Femur (tissue), 1 donor: ENCODE data around the gene GPR32.
"Not testable (repeated sequence)": the region's sequence is repeated elsewhere in the genome, so short reads cannot be mapped to it uniquely, and the experiment has no call there.

ENCODE experiments used
- DNase-seq: peaks from one replicate; pipeline ENCODE4 v3.0.0-alpha.2; 2017

Gene GPR32

DNA sequence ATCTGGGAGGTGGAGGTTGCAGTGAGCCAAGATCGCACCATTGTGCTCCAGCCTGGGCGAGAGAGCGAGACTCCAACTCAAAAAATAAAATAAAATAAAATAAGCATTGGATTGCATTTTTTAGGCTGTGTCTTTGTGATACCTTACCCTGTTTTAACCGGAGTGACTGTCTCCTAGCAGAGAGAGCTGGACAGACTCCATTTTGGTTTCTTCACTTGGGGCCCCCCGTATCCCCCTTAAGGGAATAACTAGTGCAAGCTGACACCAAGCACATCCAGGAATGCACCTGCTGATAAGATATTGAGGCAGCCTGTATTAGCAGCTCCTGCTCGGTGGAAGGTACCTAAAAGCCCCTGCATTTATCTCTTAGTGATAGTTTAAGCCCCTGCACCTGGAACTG, 20.8 kb upstream of the GPR32 start:
- no peak for DNase-seq

DNA sequence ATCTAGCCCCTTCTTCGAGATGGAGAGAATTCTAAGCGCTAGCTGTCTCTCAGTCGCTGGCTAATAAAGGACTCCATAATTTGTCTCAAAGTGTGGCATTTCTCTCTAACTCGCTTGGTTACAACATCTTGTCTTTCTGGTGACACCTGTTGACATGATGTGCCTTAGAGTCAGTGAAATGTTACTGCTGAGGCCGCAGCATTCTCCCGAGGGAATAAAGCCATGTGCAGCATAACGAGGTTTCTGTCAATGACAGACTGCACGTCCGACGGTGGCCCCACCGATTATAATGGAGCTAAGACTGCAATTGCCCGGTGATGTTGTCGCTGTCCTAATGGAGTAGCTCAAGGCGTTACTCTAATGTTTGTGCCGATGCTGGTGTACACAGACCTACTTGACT, 20.3 kb upstream of the GPR32 start:
- DNase-seq = no peak

DNA sequence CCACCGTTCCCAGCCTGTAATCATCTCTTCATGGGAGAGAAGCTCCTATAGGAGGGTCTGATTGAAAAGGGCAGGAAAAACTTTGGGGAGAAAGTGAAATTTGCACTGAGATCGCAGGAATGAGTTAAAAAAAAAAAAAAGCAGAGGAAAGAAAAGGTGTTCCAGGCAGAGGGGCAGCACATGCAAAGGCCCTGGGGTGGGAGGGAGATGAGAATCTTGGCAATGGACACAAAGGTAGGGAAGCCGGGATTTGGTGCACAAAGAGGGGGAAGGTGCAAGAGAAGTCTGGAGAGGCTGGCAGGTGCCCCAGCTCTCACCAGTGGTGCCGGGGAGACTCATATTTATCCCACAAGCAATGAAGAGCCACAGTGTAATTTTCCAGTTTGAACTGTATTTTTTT, 16.4 kb upstream of the GPR32 start:
- no peak for DNase-seq

DNA sequence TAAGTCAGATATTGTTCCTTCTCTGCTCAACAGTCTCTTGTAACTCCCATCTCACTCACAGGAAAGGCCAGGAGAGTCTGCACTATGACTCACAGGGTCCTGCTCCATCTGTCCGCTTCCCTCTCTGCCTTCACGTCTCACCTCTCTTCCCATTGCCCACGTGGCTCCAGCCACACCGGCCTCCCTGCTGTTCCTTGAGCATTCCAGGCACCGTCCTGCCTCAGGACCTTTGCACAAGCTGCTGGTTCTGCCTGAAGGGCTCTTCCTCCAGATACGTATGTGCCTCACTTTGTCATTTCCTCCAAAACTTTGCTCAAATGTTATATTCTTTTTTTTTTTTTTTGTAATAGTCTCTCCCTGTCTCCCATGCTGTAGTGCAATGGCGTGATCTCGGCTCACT, 14.0 kb upstream of the GPR32 start:
- DNase-seq = not testable (repeated sequence)

DNA sequence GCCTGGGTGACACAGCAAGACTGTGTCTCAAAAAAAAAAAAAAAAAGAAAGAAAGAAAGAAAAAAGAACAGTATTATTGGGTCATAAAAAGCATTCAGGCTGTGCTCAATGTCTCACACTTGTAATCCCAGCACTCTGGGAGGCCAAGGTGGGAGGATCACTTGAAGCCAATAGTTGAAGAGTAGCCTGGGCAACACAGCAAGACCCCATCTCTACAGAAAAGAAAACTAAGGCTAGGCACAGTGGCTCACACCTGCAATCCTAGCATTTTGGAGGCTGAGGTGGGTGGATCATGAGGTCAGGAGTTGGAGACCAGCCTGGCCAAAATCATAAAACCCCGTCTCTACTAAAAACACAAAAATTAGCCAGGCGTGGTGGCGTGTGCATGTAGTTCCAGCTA, 12.6 kb upstream of the GPR32 start:
- DNase-seq = not testable (repeated sequence)

DNA sequence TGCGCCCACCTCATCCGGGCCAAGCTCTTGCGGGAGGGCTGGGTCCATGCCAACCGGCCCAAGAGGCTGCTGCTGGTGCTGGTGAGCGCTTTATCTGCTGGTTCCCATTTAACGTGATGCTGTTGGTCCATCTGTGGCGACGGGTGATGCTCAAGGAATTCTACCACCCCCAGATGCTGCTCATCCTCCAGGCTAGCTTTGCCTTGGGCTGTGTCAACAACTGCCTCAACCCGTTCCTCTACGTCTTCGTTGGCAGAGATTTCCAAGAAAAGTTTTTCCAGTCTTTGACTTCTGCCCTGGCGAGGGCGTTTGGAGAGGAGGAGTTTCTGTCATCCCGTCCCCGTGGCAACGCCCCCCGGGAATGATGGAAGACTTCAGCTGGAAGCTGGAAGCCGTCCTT, 11.2 kb upstream of the GPR32 start:
- not testable (repeated sequence) for DNase-seq

DNA sequence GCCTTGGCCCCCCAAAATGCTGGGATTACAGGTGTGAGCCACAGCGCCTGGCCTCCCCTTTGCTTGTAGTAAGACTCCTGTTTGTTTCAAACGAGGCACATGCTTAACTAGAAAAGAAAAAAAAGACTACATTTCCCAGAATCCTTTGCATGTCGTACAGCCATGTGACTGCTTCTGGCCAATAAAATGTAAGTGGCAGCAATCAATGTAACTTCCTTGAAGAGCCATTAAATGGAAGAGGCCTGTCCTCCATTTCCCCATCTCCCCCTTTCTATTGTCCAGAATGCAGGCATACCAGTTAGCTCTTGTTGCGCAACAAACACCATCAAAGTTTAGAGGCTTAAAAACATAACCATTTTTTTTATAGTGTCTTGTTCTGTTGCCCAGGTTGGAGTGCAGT, 10.4 kb upstream of the GPR32 start:
- DNase-seq = no peak

DNA sequence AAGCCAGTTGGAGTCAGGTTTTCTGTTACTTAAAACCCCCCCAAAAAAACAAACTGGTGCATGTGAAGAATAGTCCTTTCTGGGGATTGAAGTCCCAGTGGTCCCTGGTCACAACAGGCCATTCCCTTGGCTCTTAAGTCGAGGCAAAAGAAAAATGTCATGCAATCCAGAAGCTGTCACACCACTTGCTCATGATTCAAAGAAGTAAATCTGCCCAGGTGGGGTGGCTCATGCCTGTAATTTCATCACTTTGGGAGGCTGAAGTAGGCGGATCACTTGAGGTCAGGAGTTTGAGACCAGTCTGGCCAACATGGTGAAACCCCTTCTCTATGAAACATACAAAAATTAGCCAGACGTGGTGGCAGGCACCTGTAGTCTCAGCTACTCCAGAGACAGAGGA, 8.8 kb upstream of the GPR32 start:
- DNase-seq = not testable (repeated sequence)

DNA sequence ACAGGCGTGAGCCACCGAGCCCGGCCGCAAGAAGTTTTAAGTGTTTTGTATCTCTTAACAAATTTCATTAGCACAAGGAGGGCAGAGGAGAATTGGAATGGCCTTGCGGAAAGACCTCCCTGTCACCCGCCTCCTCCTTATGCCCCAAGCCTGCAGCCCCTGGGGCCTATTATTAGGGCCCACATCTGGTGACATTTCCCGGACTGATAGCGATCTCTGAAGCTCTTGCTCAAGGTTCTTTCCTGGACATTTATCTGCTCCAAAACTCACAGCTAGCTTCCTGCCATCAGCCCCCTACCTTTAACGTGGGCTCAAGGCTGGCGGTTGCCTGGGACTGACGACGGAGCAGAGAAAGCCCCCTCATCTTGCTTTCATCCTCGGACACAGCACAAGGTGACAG, 6.7 kb upstream of the GPR32 start:
- DNase-seq = not testable (repeated sequence)

DNA sequence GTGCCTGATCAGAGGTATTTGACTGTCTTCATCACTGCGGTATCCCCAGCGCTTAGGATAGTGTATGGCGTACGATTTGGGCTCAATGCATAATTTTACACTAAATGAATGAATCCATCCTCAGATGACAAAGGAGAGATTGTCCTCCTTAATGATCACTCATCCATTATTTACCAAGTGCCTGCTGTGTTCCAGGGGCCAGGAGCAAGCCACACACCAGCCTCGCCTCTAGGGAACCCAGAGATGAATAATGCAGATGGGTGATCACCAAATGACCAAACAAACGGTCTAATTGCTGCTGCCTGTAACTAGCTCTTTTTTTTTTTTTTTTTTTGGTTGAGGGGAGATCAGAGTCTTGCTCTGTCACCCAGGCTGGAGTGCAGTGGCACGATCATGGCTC, 5.9 kb upstream of the GPR32 start:
- no peak for DNase-seq

DNA sequence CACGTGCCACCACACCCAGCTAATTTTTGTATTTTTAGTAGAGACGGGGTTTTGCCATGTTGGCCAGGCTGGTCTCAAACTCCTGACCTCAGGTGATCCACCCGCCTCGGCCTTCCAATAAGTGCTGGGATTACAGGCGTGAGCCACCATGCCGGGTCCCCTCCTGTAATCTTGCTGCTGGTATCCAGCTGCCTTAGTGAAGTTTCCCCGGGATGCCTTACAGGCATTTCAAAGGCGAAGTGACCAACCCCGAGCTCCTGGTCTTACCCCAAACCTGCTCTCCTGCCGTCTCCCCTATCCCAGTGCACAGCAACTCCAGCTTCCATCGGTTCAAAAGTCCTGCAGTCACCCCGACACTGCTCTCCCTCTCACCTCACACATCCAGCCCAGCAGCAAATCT, 3.5 kb upstream of the GPR32 start:
- not testable (repeated sequence) for DNase-seq

DNA sequence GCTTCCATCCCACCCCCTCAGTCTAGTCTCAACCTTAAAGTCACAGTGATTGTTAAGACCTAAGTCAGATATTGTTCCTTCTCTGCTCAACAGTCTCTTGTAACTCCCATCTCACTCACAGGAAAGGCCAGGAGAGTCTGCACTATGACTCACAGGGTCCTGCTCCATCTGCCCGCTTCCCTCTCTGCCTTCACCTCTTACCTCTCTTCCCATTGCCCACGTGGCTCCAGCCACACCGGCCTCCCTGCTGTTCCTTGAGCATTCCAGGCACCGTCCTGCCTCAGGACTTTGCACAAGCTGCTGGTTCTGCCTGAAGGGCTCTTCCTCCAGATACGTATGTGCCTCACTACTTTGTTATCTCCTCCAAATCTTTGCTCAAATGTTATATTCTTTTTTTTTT, 3.0 kb upstream of the GPR32 start:
- not testable (repeated sequence) for DNase-seq

DNA sequence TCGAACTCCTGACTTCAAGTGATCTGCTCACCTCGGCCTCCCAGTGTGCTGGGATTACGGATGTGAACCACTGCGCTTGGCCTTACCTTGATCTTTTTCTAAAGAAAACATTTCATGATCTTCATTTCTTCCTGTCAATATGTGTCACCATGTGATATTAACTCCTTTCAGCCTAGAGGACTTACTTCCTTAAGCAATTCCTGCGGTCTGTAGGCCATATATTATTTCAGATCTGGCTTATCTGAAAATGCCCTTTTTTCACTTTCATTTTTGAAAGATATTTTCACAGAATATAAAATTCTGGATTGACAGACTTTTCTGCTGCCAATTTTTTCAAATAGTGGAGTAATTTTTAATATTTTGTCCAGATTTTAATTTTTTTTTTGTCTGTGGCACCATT, 2.0 kb upstream of the GPR32 start:
- no peak for DNase-seq

DNA sequence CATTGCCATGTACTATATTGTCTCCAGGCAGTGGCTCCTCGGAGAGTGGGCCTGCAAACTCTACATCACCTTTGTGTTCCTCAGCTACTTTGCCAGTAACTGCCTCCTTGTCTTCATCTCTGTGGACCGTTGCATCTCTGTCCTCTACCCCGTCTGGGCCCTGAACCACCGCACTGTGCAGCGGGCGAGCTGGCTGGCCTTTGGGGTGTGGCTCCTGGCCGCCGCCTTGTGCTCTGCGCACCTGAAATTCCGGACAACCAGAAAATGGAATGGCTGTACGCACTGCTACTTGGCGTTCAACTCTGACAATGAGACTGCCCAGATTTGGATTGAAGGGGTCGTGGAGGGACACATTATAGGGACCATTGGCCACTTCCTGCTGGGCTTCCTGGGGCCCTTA, 624 bp downstream of the GPR32 start:
- DNase-seq = no peak

DNA sequence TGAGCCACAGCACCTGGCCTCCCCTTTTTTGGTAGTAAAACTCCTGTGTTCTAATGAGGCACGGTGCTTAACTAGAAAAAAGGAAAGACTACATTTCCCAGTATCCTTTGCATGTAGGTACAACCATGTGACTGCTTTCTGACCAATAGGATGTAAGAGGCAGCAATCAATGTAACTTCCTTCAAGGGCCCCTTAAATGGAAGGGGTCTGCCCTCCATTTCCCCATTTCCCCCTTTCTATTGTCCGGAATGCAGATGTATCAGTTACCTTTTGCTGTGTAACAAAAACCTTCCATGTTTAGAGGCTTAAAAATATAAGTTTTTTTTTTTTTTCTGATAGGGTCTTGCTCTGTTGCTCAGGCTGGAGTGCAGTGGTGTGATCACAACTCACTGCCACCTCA, 2.2 kb downstream of the GPR32 start:
- no peak for DNase-seq

DNA sequence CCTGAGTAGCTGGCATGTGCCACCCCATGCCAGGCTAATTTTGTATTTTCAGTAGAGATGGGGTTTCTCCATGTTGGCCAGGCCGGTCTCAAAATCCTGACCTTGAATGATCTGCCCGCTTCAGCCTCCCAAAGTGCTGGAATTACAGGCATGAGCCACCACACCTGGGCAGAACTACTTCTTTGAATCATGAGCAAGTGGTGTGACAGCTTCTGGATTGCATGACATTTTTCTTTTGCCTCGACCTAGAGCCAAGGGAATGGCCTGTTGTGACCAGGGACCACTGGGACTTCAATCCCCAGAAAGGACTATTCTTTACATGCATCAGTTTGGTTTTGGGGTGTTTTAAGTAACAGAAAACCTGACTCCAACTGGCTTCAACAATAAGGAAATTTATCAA, 2.6 kb downstream of the GPR32 start:
- DNase-seq = not testable (repeated sequence)

DNA sequence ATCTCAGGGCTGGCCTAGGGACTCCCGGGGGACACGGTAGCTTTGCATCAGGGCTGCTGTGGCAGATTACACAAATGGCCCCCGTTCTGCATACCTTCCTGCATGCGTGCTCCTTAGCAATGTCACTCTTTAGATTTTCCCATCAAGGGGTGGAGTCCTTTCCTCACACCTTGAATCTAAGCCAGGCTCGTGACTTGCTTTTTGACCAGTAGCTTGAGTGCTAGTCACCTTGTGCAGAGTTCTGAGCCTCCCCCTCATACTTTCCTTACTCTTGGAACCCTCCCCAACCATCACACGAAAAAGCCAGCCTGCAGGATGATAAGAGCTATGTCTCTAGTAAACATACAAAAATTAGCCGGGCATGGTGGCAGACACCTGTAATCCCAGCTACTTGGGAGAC, 3.2 kb downstream of the GPR32 start:
- not testable (repeated sequence) for DNase-seq

DNA sequence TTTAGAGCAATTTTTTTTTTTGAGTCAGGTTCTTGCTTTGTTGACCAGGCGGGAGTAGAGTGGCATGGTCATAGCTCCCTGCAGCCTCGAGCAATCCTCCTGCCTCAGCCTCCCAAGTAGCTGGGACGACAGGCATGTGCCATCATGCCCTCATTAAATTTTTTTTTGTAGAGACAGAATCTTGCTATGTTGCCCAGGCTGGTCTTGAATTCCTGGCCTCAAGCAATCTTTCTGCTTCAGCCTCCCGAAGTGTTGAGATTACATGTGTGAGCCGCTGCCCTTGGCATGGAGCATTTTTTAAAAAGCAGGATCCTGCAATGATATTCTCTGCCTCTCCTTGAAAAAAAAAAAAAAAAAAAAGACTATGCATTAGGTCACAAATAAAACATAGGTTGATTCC, 5.9 kb downstream of the GPR32 start:
- DNase-seq = no peak

DNA sequence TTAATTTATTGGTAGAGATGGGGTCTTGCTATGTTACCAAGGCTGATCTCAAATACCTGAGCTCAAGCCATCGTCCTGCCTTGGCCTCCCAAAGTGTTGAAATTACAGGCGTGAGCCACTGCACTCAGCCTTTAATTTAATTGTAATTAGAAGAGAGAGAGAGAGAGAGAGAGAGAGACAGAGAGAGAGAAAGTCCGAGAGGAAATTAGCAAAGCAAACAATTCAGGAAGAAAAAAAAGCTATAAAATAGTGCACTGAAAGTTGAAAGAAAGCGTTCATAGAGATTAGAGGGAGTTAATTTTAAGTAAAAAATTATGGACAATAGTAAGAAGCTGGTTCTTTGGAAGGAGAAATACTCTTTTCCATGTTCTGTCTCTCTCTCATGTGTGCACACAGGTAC, 7.0 kb downstream of the GPR32 start:
- DNase-seq = no peak

DNA sequence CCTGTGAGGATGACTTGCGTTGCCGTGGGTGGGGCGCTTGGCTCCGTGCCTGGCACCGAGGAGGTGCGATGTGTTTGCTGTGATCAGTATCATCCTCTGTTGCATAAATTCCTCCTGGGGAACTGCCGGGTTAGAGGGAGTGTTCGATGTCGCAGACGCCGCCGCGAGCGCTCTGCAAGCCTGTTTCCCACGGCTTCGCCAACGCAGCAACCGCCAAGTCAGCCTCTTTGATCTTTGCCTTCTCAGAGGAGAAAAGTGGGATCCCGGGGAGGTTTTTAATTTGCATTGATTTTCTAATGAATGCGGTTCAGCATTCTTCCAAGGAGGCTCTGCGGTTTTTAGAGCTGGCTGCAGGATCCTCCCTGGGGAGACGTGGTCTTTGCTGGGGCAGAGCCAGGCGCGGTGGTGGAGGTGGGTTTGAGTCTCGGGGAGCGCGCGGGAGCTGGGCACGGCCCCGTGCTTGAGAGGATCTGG, 7.6 kb downstream of the GPR32 start:
- no peak for DNase-seq

DNA sequence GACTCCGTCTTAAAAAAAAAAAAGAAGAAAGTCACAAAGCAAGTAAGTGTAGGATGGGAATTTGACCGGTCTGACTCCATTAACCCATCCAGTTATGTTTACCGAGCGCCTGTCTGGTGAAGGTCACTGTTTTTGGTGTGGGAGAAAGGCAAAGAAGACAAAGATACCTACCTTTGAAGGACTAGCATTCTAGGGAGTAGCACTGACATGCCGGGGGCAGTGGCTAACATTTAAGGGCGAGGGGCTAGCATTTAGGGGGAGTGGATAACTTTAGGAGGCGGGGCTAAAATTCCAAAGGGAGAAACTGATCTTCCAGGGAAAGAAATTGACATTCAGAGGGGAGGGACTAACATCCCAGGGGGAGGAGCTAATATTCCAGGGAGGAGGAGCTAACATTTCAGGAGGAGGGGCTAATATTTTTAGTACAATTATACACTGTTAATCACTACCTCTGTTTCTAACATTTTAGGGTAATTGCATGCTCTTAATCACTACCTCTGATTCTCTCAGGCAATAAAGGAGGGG, 8.7 kb downstream of the GPR32 start:
- DNase-seq = no peak

DNA sequence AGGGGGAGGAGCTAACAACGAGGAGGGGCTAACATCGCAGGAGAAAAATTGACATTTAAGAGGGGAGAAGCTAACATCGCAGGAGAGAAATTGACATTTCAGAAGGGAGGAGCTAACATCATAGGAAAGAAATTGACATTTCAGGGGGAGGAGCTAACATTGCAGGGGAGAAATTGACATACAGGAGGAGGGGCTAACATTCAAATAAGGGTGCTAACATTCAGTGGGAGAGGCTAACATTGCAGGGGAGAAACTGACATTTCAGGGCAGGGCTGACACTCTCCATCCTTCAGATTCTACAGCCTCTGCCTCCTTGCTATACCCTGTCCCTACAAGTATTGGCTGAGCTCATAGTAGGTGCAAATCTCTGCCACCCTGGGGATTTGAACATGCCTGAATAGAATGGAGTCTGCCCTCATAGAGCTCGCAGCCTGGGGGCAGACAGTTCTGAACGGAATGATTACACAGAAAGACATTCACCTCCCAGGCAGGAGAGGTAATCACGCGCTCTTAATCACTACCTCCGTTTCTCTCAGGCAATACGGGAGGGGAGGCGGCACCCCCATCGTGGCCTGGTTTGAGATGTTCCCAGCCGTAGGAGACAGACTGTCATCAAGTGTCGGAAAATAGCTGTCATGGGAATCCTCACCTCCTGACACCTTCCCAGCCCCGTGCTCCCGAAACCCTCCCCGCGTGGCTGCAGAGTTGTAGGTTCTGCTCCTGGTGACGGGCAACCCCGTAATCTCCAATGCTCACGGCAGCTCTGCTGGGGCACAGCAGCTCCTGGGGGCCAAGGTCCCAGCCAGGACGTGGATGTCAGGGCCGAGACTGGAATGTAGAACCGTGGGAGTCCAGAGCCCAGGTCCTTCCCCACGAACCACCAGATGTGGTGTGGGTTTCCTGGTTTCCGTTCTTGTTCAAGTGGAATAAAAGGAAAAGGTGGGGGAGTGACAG, 9.5 kb downstream of the GPR32 start:
- no peak for DNase-seq

DNA sequence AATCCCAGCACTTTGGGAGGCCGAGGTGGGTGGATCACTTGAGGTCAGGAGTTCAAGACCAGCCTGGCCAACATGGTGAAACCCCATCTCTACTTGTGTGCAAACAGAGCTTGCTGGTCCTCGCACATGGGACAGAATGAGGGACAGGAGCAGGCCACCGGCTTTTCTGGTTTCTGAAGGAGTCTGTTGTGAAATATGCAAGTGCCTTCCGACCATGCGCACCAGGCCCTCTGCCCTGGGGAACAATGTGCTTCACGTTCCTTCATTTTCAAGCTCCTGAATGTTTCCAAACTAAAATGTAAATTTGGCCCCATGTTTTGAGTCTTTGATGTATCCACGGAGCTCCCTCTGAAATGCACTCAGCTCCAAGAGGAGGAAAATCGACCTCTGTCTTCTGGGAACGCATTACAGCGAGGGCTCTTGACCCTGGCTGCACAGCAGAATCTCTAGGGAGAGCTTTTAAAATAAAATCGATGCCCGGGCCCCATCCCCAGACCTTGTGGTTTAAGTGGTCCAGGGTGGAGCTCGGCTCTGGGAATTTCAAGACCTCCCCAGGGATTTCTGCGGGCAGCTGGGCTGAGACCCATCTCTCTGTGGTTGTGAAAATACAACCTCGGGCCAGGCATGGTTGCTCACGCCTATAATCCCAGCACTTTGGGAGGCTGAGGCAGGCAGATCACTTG, 10.6 kb downstream of the GPR32 start:
- DNase-seq = peak; percentile 51

DNA sequence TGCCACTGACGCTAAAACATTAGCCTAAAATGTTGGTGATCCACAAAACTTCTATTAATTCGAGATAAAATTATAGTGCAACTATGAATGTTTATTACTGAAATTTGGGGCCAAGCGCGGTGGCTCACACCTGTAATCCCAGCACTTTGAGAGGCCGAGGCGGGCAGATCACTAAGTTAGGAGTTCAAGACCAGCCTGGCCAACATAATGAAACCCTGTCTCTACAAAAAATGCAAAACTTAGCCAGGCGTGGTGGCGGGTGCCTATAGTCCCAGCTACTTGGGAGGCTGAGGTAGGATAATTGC, 13.5 kb downstream of the GPR32 start:
- not testable (repeated sequence) for DNase-seq
